GM18909 (cell line): Measurements from ENCODE around the gene DDX6.
"Not testable (repeated sequence)": the region's sequence is repeated elsewhere in the genome, so short reads cannot be mapped to it uniquely, and the experiment has no call there.

ENCODE experiments used
- ATAC-seq: cut with Tn5 transposase; IDR thresholded peaks from one replicate; pipeline ENCODE4 v1.9.1; 2021; ENCODE audit warnings: mild to moderate bottlenecking; ENCODE audit not compliant: unreplicated experiment, poor library complexity

Gene DDX6

GRCh38 chr11:118791111-118791960, at the start of gene DDX6:
Gene DDX6 (minus strand): TSS chr11:118791164. CDS start chr11:118786251, 4,913 bp downstream.
- peak; percentile 49 for ATAC-seq

DNA sequence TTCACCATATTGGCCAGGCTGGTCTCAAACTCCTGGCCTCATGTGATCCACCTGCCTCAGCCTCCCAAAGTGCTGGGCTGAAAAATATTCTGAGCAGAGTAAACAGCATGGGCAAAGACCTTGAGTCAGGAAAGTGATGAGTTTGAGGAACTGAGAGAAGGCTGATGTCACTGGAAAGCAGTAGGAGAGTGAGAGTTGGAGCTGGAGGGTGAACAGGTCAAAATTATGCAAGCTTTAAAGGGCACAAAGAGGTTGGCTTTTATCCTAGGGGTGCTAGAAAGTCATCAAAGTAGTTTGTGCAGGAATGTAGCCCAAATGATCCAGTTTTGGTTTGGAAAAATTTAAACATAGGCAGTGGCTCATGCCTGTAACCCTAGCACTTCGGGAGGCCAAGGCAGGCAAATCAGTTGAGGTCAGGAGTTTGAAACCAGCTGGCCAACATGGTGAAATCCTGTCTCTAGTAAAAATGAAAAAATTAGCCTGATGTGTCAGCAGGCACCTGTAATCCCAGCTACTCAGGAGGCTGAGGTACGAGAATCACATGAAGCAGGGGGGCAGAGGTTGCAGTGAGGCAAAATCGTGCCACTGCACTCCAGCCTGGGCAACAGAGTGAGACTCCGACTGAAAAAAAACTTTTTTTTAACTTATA, 48.1 kb upstream of the DDX6 start:
- ATAC-seq: peak; percentile 71

- no peak for ATAC-seq
Observed at GRCh38 chr11:118837868-118838267, 46.9 kb upstream of the DDX6 start.

DNA sequence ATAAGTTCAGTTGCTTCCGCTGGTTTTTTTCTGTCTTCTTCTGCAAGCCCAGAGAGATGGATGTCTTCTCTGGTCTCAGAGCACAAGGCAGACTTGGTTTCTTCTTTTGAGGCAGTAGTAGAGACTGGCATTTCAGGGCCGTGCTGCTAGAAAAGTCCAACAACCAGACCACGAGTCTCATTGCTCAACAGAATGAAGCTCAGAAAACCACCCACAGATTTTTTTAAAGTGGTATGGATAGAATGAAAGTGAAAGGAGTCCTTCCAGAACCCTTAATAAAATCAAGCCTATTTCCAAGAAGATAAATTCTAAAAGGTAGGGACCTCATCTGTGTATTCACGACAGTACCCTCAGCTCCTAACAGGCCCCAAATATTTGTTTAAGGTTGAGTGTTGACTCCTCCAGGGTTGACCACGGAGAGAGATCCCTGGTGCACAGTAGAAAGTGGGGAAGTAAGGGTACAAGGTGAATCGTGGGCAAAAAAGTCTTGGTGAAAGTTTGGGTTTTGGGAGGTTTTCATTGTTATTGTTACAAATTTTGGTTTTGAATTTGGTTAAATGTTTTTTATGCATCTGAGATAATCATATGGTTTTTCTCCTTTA, 43.6 kb upstream of the DDX6 start:
- no peak for ATAC-seq

GRCh38 chr11:118827118-118827517, 36.2 kb upstream of the DDX6 start:
- no peak for ATAC-seq

DNA sequence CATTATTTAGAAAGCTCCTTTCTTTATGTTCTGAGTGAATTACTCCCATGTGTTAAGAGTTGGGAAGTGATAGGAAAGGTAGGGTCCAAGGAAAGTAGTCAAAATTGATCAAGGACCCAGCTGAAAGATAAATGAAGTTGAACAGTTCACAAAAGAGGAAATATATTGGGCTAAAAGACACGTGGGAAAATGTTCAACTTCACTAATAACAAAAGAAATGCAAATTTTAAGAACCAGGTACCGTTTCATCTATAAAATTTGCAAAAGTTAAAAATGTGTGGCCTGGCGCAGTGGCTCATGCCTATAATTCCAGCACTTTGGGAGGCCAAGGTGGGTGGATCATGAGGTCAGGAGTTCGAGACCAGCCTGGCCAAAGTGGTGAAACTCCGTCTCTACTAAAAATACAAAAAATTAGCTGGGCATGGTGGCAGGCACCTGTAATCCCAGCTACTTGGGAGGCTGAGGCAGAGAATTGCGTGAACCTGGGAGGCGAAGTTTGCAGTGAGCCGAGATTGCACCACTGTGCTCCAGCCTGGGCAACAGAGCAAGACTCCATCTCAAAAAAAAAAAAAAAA, 32.1 kb upstream of the DDX6 start:
- not testable (repeated sequence) for ATAC-seq

- ATAC-seq: peak; percentile 91
Observed at GRCh38 chr11:118820412-118821357, 29.7 kb upstream of the DDX6 start.

DNA sequence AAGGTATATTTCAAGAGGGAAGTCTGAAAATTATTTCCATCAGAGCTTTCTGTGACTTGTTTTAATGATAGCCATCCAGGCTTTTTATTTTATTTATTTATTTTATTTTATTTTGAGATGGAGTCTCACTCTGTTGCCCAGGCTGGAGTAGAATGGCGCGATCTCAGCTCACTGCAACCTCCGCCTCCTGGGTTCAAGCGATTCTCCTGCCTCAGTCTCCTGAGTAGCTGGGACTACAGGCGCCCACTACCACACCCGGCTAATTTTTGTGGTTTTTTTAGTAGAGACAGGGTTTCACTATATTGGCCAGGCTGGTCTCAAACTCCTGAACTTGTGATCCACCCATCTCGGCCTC, 29.0 kb upstream of the DDX6 start:
- not testable (repeated sequence) for ATAC-seq

DNA sequence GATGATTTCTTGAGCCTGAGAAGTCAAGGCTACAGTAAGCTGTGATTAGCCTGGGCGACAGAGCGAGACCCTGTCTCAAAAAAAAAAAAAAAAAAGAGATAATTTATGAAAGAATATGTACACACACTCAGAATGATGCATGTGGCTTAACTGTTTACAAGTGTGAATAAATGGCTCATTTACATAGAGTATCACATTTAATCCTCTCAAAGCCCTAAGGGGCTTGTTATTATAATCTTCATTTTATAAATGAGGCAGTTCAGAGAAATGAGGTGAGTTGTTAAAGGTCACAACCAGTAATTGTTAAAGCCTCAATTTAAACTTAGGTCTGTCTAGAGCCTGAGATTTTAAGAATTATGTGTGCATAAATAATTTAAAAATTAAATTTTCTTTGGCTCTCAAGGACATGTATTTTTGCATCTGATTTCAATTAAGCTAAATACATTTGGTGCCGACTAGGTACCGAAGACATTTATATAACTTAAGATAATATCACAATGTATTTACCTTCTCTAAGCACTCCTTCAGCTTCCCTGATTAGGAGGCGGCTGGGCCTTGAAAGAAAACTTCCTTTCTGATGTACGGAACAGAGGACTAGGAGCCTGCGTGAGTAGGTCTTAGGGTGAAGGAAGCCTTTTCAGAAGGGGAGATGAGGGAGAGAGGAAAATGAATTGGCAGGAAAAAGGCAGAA, 28.5 kb upstream of the DDX6 start:
- ATAC-seq: no peak

GRCh38 chr11:118818130-118818529, 27.2 kb upstream of the DDX6 start:
- no peak for ATAC-seq

GRCh38 chr11:118813551-118813950, 22.6 kb upstream of the DDX6 start:
- ATAC-seq: no peak

DNA sequence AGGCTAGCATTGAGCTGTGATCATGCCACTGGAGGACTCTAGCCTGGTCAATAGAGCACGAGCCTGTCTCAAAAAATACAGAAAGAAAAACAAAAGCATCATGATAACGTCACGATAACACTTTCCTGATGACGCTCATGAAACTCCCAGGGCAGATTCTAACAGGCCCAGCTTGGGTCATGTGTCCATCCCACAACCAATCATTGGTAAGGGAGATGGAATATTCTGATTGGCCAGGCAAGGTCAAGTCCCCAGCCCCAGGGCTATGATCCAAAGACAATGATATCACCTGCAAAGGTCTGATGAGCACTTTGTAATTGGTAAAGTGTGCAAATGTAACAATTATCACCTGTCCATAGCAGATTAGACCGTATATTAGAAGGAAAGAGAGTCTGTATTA, 21.5 kb upstream of the DDX6 start:
- no peak for ATAC-seq

GRCh38 chr11:118807800-118808778, 17.1 kb upstream of the DDX6 start:
- ATAC-seq: no peak

DNA sequence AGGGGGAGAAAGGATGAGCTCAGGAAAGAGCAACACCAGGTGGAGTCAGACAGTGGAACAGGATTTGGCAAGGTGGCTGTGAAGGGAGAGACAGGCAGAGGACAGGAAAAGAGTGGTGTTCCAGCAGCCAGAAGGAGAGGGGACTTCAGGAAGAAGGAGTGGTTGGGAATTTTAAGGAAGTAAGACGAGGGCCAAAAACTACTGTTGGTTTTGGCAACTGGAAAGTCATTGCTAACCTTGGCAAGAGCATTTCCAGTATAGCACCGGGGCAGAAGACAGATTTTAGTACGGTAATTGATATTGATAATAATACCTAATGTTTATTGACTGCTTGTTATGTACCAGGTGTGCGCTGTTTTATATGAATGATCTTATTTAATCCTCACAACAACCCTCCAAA, 15.4 kb upstream of the DDX6 start:
- ATAC-seq: no peak

- ATAC-seq: no peak
Observed at GRCh38 chr11:118804094-118804493, 13.1 kb upstream of the DDX6 start.

DNA sequence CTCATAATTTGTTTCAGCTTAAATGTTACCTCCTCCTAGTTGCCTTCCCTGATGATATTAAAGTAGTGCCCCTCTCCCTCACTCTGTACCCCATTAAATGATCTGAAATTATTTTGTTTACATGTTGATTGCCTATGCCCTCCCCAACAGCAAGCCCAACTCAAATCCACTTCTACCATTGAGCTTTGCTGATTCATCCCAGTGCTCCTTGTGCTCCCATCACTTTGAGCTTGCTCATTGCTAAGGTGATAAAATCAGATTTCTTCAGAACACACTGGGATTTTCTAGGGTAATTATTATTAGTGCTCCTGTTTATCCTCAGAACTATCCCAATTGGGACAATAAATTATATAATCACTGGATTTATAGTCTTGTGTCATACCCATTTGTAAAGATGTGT, 8.4 kb upstream of the DDX6 start:
- no peak for ATAC-seq

GRCh38 chr11:118797510-118797909, 6.5 kb upstream of the DDX6 start:
- no peak for ATAC-seq

DNA sequence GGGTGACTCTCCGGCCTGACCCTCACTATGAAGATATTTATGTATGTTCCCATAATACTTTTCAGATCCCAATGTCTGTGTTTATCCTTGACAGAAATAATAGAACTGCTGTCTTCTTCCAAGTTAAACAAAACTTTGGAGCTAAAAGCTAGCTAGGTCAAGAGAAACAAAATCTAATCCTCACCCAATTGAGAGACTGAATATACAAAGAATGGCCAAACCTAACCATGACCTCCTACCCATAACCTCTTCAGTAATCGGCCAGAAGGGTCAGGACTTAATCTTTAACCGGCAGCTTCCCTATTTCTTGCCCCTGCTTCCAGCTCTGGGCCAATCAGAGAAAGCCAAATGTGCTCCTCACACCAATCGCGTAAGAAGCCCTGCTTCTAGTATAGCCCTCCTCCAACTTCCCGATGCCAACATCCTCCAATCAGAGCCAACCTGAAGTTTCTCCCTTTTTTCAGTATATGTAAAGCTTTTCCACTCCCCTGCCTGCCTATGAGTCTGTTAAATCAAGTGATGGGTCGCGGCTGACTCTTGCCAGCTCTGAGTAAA, 1.7 kb upstream of the DDX6 start:
- ATAC-seq: peak; percentile 70
